DMS79 treated with DMSO at 0.1 percent for 48 hours (cell line): ENCODE results near the gene AAK1.
"Not testable (repeated sequence)": the region's sequence is repeated elsewhere in the genome, so short reads cannot be mapped to it uniquely, and the experiment has no call there.

Experiments
- DNase-seq: peaks from one replicate; lab custom pipeline; 2025; lab: John Stamatoyannopoulos, UW

Gene AAK1

DNA sequence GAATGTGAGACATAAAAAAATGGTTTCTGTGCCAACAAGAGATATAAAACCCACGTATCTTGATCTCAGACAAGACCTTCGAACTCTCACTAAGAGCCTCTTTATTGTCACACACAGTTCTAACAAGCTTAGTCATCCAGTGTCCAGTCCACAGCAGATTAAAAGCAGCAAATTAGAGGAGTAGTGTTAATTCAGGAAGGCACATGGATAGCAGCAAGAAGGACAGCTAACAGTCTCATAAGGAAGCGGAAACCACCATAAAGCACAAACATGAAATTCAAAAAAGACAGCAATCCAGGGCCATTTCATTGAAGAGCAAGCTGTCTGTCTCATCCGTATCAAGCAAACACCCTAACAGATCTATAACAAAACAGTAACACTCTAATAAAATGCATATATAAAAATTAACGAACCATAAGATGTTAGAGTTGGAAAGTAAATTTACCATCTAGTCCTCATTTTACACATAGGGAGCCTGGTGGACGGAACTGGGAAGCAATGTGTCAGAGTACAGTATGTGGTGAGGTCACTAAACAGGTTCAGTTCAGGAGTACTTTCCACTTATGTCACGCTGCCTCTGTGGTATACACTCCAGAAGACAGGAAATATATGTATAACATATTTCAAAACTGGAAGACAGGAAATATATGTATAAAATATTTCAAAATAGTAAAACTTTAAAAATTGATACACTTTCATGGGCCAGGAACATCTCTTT, 18.3 kb downstream of the AAK1 start:
- no peak for DNase-seq

GRCh38 chr2:69624611-69625010, 18.9 kb downstream of the AAK1 start:
- no peak for DNase-seq

- DNase-seq, result no peak
Observed at GRCh38 chr2:69624131-69624530, 19.4 kb downstream of the AAK1 start.

DNA sequence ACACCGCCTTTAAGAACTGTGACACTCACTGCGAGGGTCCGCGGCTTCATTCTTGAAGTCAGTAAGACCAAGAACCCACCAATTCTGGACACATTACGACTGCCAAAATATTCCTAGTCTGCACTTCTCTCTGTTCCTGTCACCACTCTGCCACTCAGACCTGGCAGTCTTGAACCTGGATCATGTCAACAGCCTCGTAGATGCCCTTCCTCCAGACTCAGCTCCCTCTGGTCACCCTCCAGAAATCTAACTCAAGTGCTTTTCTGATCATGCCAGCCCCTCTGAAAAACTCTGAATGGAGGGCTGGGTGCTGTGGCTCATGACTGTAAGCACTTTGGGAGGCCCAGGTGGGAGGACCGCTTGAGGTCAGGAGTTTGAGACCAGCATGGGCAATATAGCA, 20.3 kb downstream of the AAK1 start:
- DNase-seq, result no peak

- not testable (repeated sequence) for DNase-seq
Observed at GRCh38 chr2:69622805-69623204, 20.7 kb downstream of the AAK1 start.

- not testable (repeated sequence) for DNase-seq
Observed at GRCh38 chr2:69622017-69622540, 21.5 kb downstream of the AAK1 start.

DNA sequence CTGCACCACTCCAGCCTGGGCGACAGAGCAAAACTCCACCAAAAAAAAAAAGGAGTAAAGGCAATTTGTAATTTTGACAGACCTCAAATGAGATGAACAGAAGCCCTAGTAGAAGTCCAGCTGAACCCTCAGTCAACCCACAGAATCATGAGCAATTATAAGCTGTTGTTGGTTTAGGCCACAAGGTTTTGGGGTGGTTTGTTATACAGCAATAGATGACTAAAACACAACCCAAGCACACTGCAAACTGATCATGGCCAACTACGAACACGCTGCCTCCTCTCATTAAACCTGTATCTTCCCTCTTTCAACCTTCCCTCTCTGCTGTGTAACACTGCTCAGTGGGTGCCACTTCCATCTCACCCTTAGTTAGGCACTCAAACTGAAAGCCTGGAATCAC, 22.1 kb downstream of the AAK1 start:
- no peak for DNase-seq

GRCh38 chr2:69620870-69621269, 22.7 kb downstream of the AAK1 start:
- no peak for DNase-seq

GRCh38 chr2:69619725-69620124, 23.8 kb downstream of the AAK1 start:
- DNase-seq, result no peak

GRCh38 chr2:69618362-69618761, 25.2 kb downstream of the AAK1 start:
- DNase-seq, result no peak

GRCh38 chr2:69617744-69618143, 25.8 kb downstream of the AAK1 start:
- DNase-seq, result no peak

- no peak for DNase-seq
Observed at GRCh38 chr2:69616755-69617154, 26.8 kb downstream of the AAK1 start.

- no peak for DNase-seq
Observed at GRCh38 chr2:69615969-69616368, 27.6 kb downstream of the AAK1 start.

- no peak for DNase-seq
Observed at GRCh38 chr2:69615078-69615625, 28.4 kb downstream of the AAK1 start.

GRCh38 chr2:69612707-69613106, 30.8 kb downstream of the AAK1 start:
- DNase-seq, result no peak

- DNase-seq, result no peak
Observed at GRCh38 chr2:69612200-69612599, 31.3 kb downstream of the AAK1 start.

- DNase-seq, result no peak
Observed at GRCh38 chr2:69608109-69608508, 35.4 kb downstream of the AAK1 start.

- not testable (repeated sequence) for DNase-seq
Observed at GRCh38 chr2:69606771-69607170, 36.8 kb downstream of the AAK1 start.

DNA sequence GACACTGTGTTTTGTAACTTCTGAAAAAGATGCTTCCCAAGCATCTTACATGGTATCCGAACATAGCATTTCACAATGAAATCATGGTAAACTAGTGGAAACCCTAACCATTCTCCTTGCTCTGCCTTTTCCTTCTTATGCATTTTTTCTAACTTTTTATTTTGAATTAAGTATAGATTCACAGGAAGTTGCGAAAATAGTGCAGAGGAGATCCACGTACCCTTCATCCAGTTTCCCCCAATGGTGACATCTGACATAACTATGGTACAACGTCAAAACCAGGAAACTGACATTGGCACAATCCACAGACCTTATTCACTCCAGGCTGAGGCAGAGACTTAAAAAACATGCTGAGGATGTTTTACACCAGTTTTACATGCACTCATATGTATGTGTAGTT, 38.3 kb downstream of the AAK1 start:
- no peak for DNase-seq

DNA sequence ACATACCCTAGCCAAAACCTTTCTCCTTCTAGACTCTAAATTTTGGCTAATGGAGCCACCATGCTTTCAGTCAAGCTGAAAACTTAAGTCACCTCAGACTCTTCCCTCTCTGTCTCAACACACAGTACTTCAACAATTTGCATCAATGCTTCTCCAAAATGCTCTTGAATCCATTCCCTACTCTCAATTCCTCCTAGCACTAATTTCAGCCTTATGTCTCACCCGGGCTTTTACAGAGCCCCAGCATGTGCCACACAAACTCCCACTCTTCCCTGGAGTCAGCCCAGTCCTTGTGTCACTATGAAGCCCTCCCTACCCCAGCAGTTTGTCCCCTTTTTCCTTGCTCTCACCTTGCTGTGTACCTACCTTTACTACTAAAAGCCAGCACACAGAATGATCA, 38.7 kb downstream of the AAK1 start:
- no peak for DNase-seq

DNA sequence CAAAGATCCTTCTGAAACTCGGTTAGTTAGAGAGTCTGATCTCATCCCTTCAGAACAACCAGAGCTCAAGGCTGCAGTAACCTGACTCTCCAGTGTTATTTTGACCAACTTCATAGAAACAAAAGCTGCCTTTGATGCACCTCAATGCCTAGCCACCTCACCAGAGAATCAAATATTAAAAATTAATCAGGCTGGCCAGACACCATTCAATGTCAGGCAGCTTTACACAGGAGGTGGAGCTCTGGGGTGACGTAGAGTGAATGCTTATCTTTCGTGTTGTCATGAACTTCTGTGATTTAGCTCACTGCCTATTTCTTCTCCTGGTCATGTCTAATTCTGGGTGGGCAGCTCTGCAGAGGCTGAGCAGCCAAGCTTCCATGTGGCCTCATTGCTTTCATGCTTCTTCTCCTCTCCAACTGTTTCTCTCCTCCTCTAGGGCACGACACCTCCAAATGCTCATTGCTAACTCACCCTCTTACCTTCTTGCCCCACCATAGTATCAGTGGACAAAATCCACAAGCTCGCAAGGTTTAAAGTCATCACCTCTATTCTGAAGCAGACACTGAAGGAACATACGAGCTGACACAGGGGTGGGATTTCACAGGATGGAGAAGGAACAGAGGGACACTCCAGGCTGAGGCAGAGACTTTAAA, 39.4 kb downstream of the AAK1 start:
- no peak for DNase-seq

DNA sequence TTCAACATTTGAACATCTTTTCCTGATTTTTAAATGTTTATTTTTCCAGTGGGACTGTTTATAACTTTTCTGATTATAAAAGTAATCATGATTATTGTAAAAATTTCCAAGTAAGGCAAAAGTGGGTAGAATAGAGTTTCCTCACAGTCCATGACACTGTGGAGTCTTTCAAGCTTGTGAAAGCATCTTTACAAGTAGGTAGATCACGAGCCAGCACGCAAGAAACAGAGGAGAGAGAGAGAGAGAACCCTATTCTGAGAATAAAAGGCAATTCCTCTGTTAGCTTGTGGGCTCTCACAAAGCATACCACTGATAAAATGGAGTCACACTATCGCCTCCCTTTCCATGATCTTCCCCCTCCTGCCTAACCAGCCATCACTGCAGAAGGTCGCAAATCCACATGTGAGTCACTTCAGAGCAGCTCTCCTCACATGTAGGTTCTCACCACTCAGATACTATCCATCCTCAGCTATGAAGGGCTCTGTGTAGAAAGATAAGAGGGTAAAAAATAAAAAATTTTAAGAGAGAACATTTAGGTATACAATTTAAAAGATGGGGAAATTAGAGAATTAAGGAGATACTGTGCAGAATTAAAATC, 40.3 kb downstream of the AAK1 start:
- DNase-seq, result no peak

- DNase-seq, result no peak
Observed at GRCh38 chr2:69601179-69601612, 42.3 kb downstream of the AAK1 start.
